Activated T-cell treated with anti-CD3 and anti-CD28 coated beads for 48 hours (primary cell): Measurements from ENCODE around the gene MTHFD1L.
"Not testable (repeated sequence)": the region's sequence is repeated elsewhere in the genome, so short reads cannot be mapped to it uniquely, and the experiment has no call there.

Experiments used
- DNase-seq: peaks from one replicate; pipeline ENCODE4 v3.0.0-alpha.2; 2020; ENCODE audit warnings: low read depth

Gene MTHFD1L

GRCh38 chr6:151067684-151068596 is 202.4 kb downstream of the MTHFD1L start:
- no peak for DNase-seq

DNA sequence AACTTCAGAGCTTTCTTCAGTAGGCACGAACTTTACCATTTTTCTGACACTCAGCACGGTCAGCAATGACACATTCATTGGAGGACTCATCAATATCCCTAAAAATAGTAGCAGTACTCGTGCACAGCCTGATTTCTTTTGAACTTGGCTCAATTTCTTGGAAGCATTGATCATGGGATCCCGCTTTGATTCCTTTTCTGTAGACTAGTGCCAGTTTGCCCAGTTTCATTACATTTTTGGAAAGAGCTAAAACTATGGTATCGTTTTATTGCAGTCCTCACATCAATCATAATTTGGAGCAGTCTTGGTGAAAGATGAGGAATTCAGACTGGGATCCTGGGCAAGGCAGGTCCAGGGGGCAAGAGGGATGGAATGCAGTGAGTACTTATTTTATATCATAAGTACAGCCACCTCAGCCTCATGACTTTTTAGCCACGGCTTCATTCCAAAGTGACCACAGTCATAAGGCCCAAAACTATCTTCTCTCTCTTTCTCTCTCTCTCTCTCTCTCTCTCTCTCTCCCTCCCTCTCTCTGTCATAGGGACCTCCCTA is 203.3 kb downstream of the MTHFD1L start:
- no peak for DNase-seq

DNA sequence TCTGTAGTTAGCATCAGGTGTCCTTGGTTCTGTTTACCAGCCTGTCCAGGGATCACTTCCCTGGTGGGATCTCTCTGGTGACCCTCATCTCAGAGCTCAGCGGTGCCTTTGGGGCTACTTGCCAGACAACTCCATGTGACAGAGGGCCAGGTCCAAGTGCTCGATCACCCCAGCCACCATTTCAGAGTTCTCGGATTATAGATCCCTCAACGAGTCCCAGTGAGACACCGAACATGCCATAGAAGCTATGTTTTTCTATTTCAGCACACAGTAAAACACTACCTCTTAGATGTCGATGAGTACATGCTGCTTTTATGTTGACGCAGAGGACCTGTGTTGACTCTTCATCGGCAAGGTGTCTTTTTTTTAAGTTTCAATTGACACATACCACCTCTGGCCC is 204.1 kb downstream of the MTHFD1L start:
- DNase-seq: no peak

DNA sequence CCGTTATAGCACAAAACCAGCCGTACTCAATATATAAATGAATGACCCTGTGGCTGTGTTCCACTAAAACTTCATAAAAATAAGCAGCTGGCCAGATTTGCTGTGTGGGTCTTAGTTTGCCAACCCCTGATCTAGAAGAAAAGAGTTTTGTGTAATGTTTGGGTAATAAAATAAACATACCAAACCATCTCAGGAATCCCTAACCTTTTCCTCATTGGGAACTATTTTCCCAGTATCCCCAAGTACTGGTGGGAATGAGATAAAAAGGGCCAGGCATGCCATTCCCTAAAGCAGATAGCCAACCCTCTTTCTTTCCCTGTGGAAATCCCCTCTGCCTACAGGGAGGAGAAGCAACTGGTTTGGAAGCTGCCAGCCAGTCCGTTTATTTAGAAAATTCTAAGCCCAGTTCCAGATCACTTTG is 205.1 kb downstream of the MTHFD1L start:
- DNase-seq: no peak

DNA sequence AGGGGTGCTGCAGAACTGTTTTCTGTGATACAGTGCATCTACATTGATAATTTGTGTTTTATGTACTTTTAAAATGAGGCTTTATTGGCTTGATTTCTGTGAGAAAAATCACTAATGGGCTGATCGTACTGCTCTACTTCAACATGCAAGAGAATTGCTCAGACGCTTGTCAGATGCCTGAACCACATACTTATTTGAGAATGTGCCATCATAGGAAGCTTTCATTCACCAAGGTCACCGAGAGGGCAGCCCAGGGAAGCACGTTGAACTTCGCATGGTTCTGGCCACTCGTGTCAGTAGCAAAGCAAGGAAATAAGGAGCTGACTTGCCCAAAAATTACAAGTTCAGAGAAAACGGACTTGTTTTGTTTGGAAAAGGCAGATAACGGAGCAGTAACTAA is 205.8 kb downstream of the MTHFD1L start:
- DNase-seq: no peak

GRCh38 chr6:151073146-151073545 is 207.6 kb downstream of the MTHFD1L start:
- no peak for DNase-seq

DNA sequence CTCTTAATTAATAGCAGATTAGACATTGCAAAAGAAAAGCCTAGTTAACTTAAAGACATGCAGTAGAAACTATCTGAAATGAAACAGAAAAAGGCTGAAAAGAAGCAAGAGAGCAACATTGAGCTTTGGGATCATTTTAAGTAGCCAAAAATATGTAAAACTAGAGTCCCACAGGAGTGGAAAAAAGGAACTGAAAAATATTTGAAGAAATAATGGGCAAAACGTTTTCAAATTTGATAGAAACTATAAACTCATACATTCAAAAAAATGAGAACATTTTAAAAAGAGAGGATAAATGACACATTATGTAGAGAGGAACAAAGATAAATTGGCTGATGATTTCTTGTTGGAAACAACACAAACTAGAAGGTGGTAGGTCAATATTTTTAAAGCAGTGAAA is 208.2 kb downstream of the MTHFD1L start:
- DNase-seq: no peak

DNA sequence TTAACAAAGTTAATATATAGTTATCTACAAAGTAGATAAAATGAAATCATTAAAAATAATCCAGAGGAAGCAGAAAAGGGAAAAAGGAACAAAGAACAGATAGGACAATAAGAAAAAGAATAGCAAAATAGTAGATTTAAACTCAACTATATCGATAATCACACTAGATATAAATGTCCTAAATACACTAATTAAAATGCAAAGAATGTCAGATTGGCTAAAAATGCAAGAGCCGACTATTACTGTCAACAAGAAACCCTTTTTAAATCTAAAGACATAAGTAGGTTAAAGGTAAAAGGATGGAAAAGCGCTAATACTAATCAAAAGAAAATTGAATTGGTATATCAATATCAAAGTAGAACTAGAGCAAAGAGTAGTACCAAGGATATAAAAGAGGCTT is 209.5 kb downstream of the MTHFD1L start:
- no peak for DNase-seq

DNA sequence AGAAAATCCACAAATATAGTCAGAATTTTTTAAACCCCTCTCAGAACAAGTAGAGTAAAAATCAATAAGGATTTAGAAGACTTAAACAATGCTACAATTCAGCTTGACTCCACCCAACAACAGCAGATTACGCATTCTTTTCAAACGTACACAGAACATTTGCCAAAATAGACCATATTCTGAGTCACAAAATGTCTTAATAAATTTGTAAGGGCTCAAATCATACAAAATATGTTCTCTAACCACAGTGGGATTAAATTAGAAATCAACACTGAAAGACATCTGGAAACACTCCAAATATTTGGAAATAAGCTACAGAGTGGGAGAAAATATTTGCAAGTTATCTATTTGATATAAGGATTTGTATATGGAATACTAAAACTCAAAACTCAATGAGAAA is 210.0 kb downstream of the MTHFD1L start:
- no peak for DNase-seq

DNA sequence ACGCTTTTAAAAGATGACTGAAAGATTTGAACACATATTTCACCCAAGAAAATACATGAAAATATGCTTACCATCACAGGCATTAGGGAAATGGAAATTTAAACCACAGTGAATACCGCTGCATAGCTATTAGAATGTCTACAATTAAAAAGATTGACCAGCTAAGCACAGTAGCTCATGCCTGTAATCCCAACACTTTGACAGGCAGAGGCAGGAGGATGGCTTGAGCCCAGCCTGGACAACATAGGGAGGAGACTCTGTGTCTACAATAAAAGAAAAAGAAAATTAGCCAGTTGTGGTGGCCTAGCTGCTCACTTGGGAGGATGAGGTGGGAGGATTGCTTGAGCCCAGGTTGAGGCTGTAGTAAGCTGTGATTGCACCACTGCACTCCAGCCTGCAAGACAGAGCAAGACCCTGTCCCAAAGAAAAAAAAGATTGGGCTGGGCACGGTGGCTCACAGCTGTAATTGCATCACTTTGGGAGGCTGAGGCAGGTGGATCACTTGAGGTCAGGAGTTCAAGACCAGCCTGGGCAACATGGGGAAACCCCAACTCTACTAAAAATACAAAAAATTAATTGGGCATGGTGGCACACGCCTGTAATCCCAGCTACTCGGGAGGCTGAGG is 210.5 kb downstream of the MTHFD1L start:
- DNase-seq: no peak

- no peak for DNase-seq
These were observed 213.2 kb downstream of the MTHFD1L start for GRCh38 chr6:151078655-151079054.

- DNase-seq: no peak
These were observed 216.2 kb downstream of the MTHFD1L start for GRCh38 chr6:151081656-151082055.

- no peak for DNase-seq
These were observed 216.6 kb downstream of the MTHFD1L start for GRCh38 chr6:151082079-151082478.

- DNase-seq: no peak
These were observed 218.8 kb downstream of the MTHFD1L start for GRCh38 chr6:151084275-151084674.

DNA sequence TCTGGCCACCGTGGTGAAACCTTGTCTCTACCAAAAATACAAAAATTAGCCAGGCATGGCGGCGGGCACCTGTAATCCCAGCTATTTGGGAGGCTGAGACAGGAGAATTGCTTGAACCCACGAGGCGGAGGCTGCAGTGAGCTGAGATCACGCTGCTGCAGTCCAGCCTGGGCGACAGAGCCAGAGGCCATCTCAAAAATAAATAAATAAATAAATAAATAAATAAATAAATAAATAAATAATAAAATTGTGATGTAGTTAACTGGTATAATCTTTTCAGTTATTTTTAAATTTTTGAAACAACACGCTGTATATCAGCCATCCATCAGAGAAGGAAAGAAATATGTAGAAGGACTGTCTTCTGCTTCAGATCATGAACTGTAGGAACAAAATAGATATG is 221.6 kb downstream of the MTHFD1L start:
- not testable (repeated sequence) for DNase-seq

GRCh38 chr6:151087861-151088598 is 222.5 kb downstream of the MTHFD1L start:
- DNase-seq: no peak

- no peak for DNase-seq
These were observed 223.1 kb downstream of the MTHFD1L start for GRCh38 chr6:151088599-151088935.

- no peak for DNase-seq
These were observed 223.5 kb downstream of the MTHFD1L start for GRCh38 chr6:151088963-151089362.

- no peak for DNase-seq
These were observed 224.5 kb downstream of the MTHFD1L start for GRCh38 chr6:151089978-151090377.

DNA sequence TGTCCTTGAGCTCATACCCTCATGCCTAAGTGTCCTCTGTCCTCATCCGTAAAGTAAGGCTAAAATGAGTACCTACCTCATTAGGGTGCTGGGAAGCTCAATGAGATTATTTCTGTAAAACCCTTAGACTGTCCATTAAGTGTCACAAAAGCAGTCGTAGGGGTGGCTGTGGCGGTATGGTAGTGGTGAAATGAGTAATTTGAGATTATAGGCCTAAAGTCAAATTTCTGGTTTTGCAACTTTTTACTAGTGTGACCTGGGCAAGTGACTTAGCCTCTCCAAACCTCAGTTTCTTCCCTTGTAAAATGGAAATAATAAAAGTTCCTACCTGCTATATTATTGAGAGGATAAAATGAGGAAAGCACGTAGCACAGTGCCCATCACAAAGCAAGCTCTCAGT is 226.1 kb downstream of the MTHFD1L start:
- no peak for DNase-seq

GRCh38 chr6:151092591-151092990 is 227.1 kb downstream of the MTHFD1L start:
- no peak for DNase-seq

DNA sequence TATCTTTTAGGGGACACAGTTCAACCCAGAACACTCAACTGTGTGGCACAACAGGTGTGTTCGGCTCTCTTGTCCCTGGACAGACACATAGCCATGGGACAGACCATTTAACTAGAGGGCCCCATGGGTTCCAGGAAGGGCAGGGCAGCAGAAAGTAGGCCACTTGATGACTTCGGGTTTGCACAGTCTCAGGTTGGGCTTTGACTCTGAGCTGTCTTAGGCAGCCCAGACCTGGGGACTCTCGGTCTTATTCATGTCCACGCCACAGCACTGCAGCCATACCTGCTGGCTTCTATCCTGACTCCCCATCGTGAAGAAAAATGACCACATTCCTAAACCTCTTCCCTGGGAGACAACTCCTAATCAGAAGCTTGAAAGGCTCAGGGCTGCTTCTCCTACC is 228.2 kb downstream of the MTHFD1L start:
- DNase-seq: no peak
